ENCODE measurements around the gene GLTP. TPM values are rescaled to one million over a fixed set of nuclear protein-coding genes. Genes with fewer than 3 reads are reported as not detected.

The GLTP gene
- total and polyA plus RNA-seq, 2 of the 4 experiments (the other 2 are of a cell fraction), result 34.4 to 58.4 TPM

GRCh38 chr12:109816870-109817269 lies 63.5 kb downstream of the GLTP start:
- no peak overlapping the region for H3K4ac ChIP-seq (ENCODE audit: low read depth, low read length)
- no peak overlapping the region for H3K56ac ChIP-seq (ENCODE audit: extremely low read depth, insufficient read depth, low read length)
- H3K79me1 ChIP-seq (ENCODE audit: low read depth in 1 of 2, low read length in 2 of 2), result no peaks in the 10 kb centered on the region
- in situ Hi-C loops (cut with MboI; ENCODE audit: low sequenced_read_pairs) (no loop called here), intact Hi-C loops (cut with micrococcal nuclease) (no loop called here), dilution Hi-C loops (cut with HindIII; ENCODE audit: low sequenced_read_pairs, unreplicated experiment) (no loop called here)
- H4K5ac ChIP-seq (ENCODE audit: low read depth, low read length), result no peak overlapping the region
- no peaks in the 10 kb centered on the region for H3K36me3 ChIP-seq (ENCODE audit: control insufficient read depth, insufficient read depth, low read length)
- H3K27ac ChIP-seq (ENCODE audit: insufficient read depth, low read length), result no peak overlapping the region
- no peak overlapping the region for H2BK20ac ChIP-seq (ENCODE audit: low read depth, low read length)
- H3K9me3 ChIP-seq (ENCODE audit: control insufficient read depth, insufficient read depth, low read length), result no peaks in the 10 kb centered on the region
- H3K9me1 ChIP-seq (ENCODE audit: insufficient read depth, low read length), result peaks cover 3% of the 10 kb centered on the region; the same call in 1 of the 2 replicates
- H3K4me1 ChIP-seq (ENCODE audit: control insufficient read depth, insufficient read depth, low read length), result peaks cover 2% of the 10 kb centered on the region; the same call in 1 of the 2 replicates
- no peak overlapping the region for H2BK5ac ChIP-seq (ENCODE audit: low read depth, low read length, poor library complexity, severe bottlenecking)
- H4K20me1 ChIP-seq (ENCODE audit: insufficient read depth, low read length), result peaks cover 6% of the 10 kb centered on the region
- H4K8ac ChIP-seq (ENCODE audit: low read depth in 2 of 2, low read length in 2 of 2), result no peak overlapping the region
- no peak overlapping the region for H3K14ac ChIP-seq (replicated peaks; ENCODE audit: low read depth, low read length)
- H2BK15ac ChIP-seq (ENCODE audit: low read depth, low read length), result no peak overlapping the region
- WGBS, 2 experiments (ENCODE audit: extremely low coverage in 2 of 2, insufficient read length in 1 of 2), result 61% methylated on average over 4 of the region's 7 CpGs; no CpG with 5 or more reads in 1 of the 2 experiments
- H2AFZ ChIP-seq (replicated peaks; ENCODE audit: low read length, poor library complexity), result no peak overlapping the region
- no peak overlapping the region for H4K91ac ChIP-seq (ENCODE audit: insufficient read depth, low read depth, low read length)
- POLR2A ChIA-PET (ENCODE audit: unreplicated experiment), result no interaction called here
- H3K4me2 ChIP-seq (ENCODE audit: low read depth, low read length), result no peak overlapping the region
- TF ChIP-seq BHLHE40 (IDR thresholded peaks at IDR 0.05; ENCODE audit: low read depth, low read length) (no peak), RCOR1 (IDR thresholded peaks at IDR 0.05; ENCODE audit: insufficient replicate concordance, low read length) (no peak), SMC3 (IDR thresholded peaks at IDR 0.05; ENCODE audit: low read depth, low read length) (no peak), CHD1 (IDR thresholded peaks at IDR 0.05; ENCODE audit: low read depth, low read length) (no peak), POLR2A (IDR thresholded peaks at IDR 0.05; ENCODE audit: low read depth, low read length) (no peak), CEBPB (IDR thresholded peaks at IDR 0.05; ENCODE audit: low read depth, low read length) (no peak), FOS (IDR thresholded peaks at IDR 0.05; ENCODE audit: low read depth, low read length) (no peak), MAFK (IDR thresholded peaks at IDR 0.05; ENCODE audit: low read depth, low read length) (no peak), MXI1 (IDR thresholded peaks at IDR 0.05; ENCODE audit: borderline replicate concordance, low read depth, low read length) (no peak), MAZ (IDR thresholded peaks at IDR 0.05; ENCODE audit: borderline replicate concordance, low read depth, low read length) (no peak), RFX5 (IDR thresholded peaks at IDR 0.05; ENCODE audit: low read depth, low read length) (no peak), CTCF (conservative IDR thresholded peaks at IDR 0.05; ENCODE audit: low read depth, low read length) (no peak), RAD21 (IDR thresholded peaks at IDR 0.05; ENCODE audit: low read length) (no peak), NFE2L2 (IDR thresholded peaks at IDR 0.05; ENCODE audit: low read depth, low read length) (no peak)
- TF ChIP-seq, protein P1, sequence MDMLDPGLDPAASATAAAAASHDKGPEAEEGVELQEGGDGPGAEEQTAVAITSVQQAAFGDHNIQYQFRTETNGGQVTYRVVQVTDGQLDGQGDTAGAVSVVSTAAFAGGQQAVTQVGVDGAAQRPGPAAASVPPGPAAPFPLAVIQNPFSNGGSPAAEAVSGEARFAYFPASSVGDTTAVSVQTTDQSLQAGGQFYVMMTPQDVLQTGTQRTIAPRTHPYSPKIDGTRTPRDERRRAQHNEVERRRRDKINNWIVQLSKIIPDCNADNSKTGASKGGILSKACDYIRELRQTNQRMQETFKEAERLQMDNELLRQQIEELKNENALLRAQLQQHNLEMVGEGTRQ (IDR thresholded peaks at IDR 0.05; ENCODE audit: low read depth, low read length), result no peak
- TF ChIP-seq, protein P2, sequence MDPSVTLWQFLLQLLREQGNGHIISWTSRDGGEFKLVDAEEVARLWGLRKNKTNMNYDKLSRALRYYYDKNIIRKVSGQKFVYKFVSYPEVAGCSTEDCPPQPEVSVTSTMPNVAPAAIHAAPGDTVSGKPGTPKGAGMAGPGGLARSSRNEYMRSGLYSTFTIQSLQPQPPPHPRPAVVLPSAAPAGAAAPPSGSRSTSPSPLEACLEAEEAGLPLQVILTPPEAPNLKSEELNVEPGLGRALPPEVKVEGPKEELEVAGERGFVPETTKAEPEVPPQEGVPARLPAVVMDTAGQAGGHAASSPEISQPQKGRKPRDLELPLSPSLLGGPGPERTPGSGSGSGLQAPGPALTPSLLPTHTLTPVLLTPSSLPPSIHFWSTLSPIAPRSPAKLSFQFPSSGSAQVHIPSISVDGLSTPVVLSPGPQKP (IDR thresholded peaks at IDR 0.05; ENCODE audit: borderline replicate concordance, low read depth, low read length), result no peak
- H2AK5ac ChIP-seq (ENCODE audit: low read depth, low read length), result no peak overlapping the region
- H3K27me3 ChIP-seq (ENCODE audit: control insufficient read depth, insufficient read depth, low read length), result no peaks in the 10 kb centered on the region
- ATAC-seq (ENCODE audit: low read depth) (no peak), DNase-seq (no peak)
- no peak overlapping the region for H3K4me3 ChIP-seq (ENCODE audit: insufficient read depth, low read depth, low read length)
- no peak overlapping the region for H3K9ac ChIP-seq (ENCODE audit: low read depth, low read length)
- CTCF ChIA-PET, result no interaction called here
- H2BK120ac ChIP-seq (ENCODE audit: low read depth, low read length), result no peak overlapping the region
- no TSS peak for BruUV-seq (replicated peaks)
- no peak overlapping the region for H3K23ac ChIP-seq (ENCODE audit: low read depth, low read length)
- H3K18ac ChIP-seq (ENCODE audit: low read depth, low read length), result no peak overlapping the region
- H2AK9ac ChIP-seq (replicated peaks; ENCODE audit: low read depth, low read length, poor library complexity), result no peak overlapping the region
